ENCODE results near the gene SUCLG2. TPM values are rescaled to one million over a fixed set of nuclear protein-coding genes. Genes with fewer than 3 reads are reported as not detected.

SUCLG2 gene
- total RNA-seq, 2 experiments from 2014 or later = 28.3 to 44.7 TPM

- Histone ChIP-seq H3K4me2 (ENCODE audit: low read length) (no peak overlapping the region), H4K20me1 (ENCODE audit: insufficient read depth, low read length) (no peaks in the 10 kb centered on the region), H3K9me3 (ENCODE audit: low read length) (peaks cover 10% of the 10 kb centered on the region; the same call in 1 of the 2 replicates), H3K27ac (ENCODE audit: low read depth, low read length, poor library complexity, severe bottlenecking) (no peak overlapping the region), H3K9me2 (ENCODE audit: insufficient read depth, low read length) (no peaks in the 10 kb centered on the region), H3K4me1 (ENCODE audit: insufficient read depth, low read length, poor library complexity, severe bottlenecking) (no peaks in the 10 kb centered on the region), H3K36me3 (ENCODE audit: insufficient read depth, low read length) (no peaks in the 10 kb centered on the region), H3K4me3 (ENCODE audit: low read depth, low read length, poor library complexity, severe bottlenecking) (no peak overlapping the region), H3K79me2 (ENCODE audit: insufficient read depth, low read depth, low read length) (no peaks in the 10 kb centered on the region), H2AFZ (ENCODE audit: low read length) (no peak overlapping the region)
- TF ChIP-seq, protein P1, sequence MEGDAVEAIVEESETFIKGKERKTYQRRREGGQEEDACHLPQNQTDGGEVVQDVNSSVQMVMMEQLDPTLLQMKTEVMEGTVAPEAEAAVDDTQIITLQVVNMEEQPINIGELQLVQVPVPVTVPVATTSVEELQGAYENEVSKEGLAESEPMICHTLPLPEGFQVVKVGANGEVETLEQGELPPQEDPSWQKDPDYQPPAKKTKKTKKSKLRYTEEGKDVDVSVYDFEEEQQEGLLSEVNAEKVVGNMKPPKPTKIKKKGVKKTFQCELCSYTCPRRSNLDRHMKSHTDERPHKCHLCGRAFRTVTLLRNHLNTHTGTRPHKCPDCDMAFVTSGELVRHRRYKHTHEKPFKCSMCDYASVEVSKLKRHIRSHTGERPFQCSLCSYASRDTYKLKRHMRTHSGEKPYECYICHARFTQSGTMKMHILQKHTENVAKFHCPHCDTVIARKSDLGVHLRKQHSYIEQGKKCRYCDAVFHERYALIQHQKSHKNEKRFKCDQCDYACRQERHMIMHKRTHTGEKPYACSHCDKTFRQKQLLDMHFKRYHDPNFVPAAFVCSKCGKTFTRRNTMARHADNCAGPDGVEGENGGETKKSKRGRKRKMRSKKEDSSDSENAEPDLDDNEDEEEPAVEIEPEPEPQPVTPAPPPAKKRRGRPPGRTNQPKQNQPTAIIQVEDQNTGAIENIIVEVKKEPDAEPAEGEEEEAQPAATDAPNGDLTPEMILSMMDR (conservative IDR thresholded peaks at IDR 0.05; ENCODE audit: low read length) = 0 out of 2 replicates have a peak, but pooled peaks have one; percentile 14
- TF ChIP-seq EZH2phosphoT487 (IDR thresholded peaks at IDR 0.05; ENCODE audit: borderline replicate concordance, low read depth, low read length) = no peak
- BruUV-seq (replicated peaks) = no TSS peak
- no peak for DNase-seq (ENCODE audit: low spot score)
- ChIA-PET POLR2A (interaction anchor here (0.6 to 2.4 kb wide), 2 partner anchors 13 to 298 kb away, joined by 3 to 8 read pairs; no protein-coding TSS in a partner anchor), CTCF (ENCODE audit: unreplicated experiment) (no interaction called here)
- intact Hi-C loops (cut with micrococcal nuclease; ENCODE audit: unreplicated experiment) = no loop called here
Observed at GRCh38 chr3:67416703-67417102, 237.7 kb downstream of the SUCLG2 start.

DNA sequence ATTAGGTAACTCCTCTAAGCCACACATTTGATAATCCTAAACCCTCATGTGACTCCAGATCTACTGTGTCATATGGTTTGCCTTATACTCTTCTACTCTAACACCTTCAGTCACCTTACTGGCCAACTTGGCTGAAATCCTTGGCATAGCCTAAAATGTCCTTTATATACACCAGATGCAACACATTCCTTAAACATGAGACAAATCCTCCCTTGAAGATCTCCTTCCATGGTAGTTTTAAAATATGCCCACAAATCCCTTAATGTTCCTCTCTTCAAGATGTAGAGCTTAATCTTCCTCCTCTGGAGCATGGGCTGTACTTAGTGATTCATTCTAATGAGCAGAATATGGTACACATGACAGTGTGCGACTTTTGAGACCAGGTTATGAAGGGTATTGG is 238.9 kb downstream of the SUCLG2 start:
- Histone ChIP-seq H3K9me3 (ENCODE audit: low read length) (peaks cover 10% of the 10 kb centered on the region; the same call in 1 of the 2 replicates), H3K9me2 (ENCODE audit: insufficient read depth, low read length) (no peaks in the 10 kb centered on the region), H2AFZ (ENCODE audit: low read length) (no peak overlapping the region), H4K20me1 (ENCODE audit: insufficient read depth, low read length) (no peaks in the 10 kb centered on the region), H3K4me3 (ENCODE audit: low read depth, low read length, poor library complexity, severe bottlenecking) (no peak overlapping the region), H3K36me3 (ENCODE audit: insufficient read depth, low read length) (no peaks in the 10 kb centered on the region), H3K79me2 (ENCODE audit: insufficient read depth, low read depth, low read length) (no peaks in the 10 kb centered on the region), H3K27ac (ENCODE audit: low read depth, low read length, poor library complexity, severe bottlenecking) (no peak overlapping the region), H3K4me1 (ENCODE audit: insufficient read depth, low read length, poor library complexity, severe bottlenecking) (no peaks in the 10 kb centered on the region), H3K4me2 (ENCODE audit: low read length) (no peak overlapping the region)
- intact Hi-C loops (cut with micrococcal nuclease; ENCODE audit: unreplicated experiment) = no loop called here
- CTCF ChIA-PET (ENCODE audit: unreplicated experiment) = no interaction called here
- TF ChIP-seq, protein P1 (conservative IDR thresholded peaks at IDR 0.05; ENCODE audit: low read length) = no peak
- TF ChIP-seq EZH2phosphoT487 (IDR thresholded peaks at IDR 0.05; ENCODE audit: borderline replicate concordance, low read depth, low read length) = no peak
- POLR2A ChIA-PET = interaction anchor here (0.6 kb wide), 1 partner anchor 14 kb away, joined by 10 read pairs; no protein-coding TSS in a partner anchor
- no peak for DNase-seq (ENCODE audit: low spot score)
- no TSS peak for BruUV-seq (replicated peaks)

DNA sequence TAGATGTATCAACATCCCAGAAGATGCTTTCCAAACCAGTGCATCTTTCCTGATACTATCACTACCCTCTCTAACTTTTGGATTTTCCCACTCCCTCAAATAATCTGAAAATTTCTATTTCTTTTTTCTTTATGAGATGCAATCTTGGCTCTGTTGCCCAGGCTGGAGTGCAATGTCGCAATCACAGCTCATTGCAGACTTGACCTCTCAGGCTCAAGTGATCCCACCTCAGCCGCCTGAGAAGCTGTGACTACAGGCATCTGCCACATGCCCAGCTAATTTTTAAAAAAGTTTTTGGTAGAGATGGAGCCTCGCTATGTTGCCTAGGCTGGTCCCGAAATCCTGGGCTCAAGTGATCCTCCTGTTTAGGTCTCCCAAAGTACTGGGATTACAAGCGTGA is 239.7 kb downstream of the SUCLG2 start:
- BruUV-seq (replicated peaks) = no TSS peak
- no peaks in the 10 kb centered on the region for H3K9me2 ChIP-seq (ENCODE audit: insufficient read depth, low read length)
- no peak overlapping the region for H3K27ac ChIP-seq (ENCODE audit: low read depth, low read length, poor library complexity, severe bottlenecking)
- H3K4me2 ChIP-seq (ENCODE audit: low read length) = no peak overlapping the region
- no peak for DNase-seq (ENCODE audit: low spot score)
- peaks cover 3% of the 10 kb centered on the region; the same call in 1 of the 2 replicates for H3K9me3 ChIP-seq (ENCODE audit: low read length)
- intact Hi-C loops (cut with micrococcal nuclease; ENCODE audit: unreplicated experiment) = no loop called here
- no peak overlapping the region for H2AFZ ChIP-seq (ENCODE audit: low read length)
- H3K36me3 ChIP-seq (ENCODE audit: insufficient read depth, low read length) = no peaks in the 10 kb centered on the region
- CTCF ChIA-PET (ENCODE audit: unreplicated experiment) = no interaction called here
- H4K20me1 ChIP-seq (ENCODE audit: insufficient read depth, low read length) = no peaks in the 10 kb centered on the region
- POLR2A ChIA-PET = no interaction called here
- no peaks in the 10 kb centered on the region for H3K79me2 ChIP-seq (ENCODE audit: insufficient read depth, low read depth, low read length)
- TF ChIP-seq, protein P1 (conservative IDR thresholded peaks at IDR 0.05; ENCODE audit: low read length) = no peak
- TF ChIP-seq EZH2phosphoT487 (IDR thresholded peaks at IDR 0.05; ENCODE audit: borderline replicate concordance, low read depth, low read length) = no peak
- no peak overlapping the region for H3K4me3 ChIP-seq (ENCODE audit: low read depth, low read length, poor library complexity, severe bottlenecking)
- H3K4me1 ChIP-seq (ENCODE audit: insufficient read depth, low read length, poor library complexity, severe bottlenecking) = no peaks in the 10 kb centered on the region

All from OCI-LY7 (cell line).